Liver (tissue), 9 donors: ENCODE data around the gene MYO10. TPM values are rescaled to one million over a fixed set of nuclear protein-coding genes. Genes with fewer than 3 reads are reported as not detected.

Experiments
- DNase-seq: peaks from one replicate; pipeline ENCODE4 v3.0.0-alpha.2; 2017; ENCODE audit warnings: low spot score
- H3K27ac ChIP-seq, 2 donors: one replicate each; pipeline ENCODE4 v1.7.0; 2013; ENCODE audit warnings: inconsistent platforms in 2 of 2, low read length in 2 of 2, control low read depth in 1 of 2, low read depth in 1 of 2, mild to moderate bottlenecking in 1 of 2
- H3K27me3 ChIP-seq, 4 donors: one replicate each; pipeline versions ENCODE4 v1.6.1 to v1.7.0; 2013; ENCODE audit warnings: low read length in 3 of 4, inconsistent platforms in 1 of 4, mild to moderate bottlenecking in 1 of 4, moderate library complexity in 1 of 4; ENCODE audit not compliant: control insufficient read depth in 4 of 4, insufficient read depth in 4 of 4
- H3K36me3 ChIP-seq, 4 donors: one replicate each; pipeline versions ENCODE4 v1.6.1 to v1.7.0; 2013; ENCODE audit warnings: low read length in 3 of 4, mild to moderate bottlenecking in 3 of 4, low read depth in 1 of 4, moderate library complexity in 1 of 4; ENCODE audit not compliant: control insufficient read depth in 4 of 4, insufficient read depth in 3 of 4
- H3K4me1 ChIP-seq, 4 donors: one replicate each; pipeline versions ENCODE4 v1.6.1 to v1.7.0; 2013; ENCODE audit warnings: low read length in 3 of 4, mild to moderate bottlenecking in 3 of 4, moderate library complexity in 1 of 4; ENCODE audit not compliant: control insufficient read depth in 4 of 4, insufficient read depth in 4 of 4
- H3K4me3 ChIP-seq, 3 donors: one replicate each; pipeline versions ENCODE4 v1.6.1 to v1.7.0; 2013; ENCODE audit warnings: low read length in 3 of 3, control low read depth in 1 of 3, low read depth in 1 of 3, mild to moderate bottlenecking in 1 of 3
- H3K9ac ChIP-seq, 2 donors: one replicate each; pipeline ENCODE4 v1.7.0; 2013; ENCODE audit warnings: low read length in 2 of 2, mild to moderate bottlenecking in 2 of 2, moderate library complexity in 2 of 2, control low read depth in 1 of 2, low read depth in 1 of 2
- H3K9me3 ChIP-seq, 4 donors: one replicate each; pipeline versions ENCODE4 v1.6.1 to v1.7.0; 2013; ENCODE audit warnings: low read length in 3 of 4; ENCODE audit not compliant: control insufficient read depth in 4 of 4
- ATF3 ChIP-seq: IDR thresholded peaks from 2 replicates; pipeline ENCODE4 v1.6.1; 2016; ENCODE audit warnings: antibody characterized with exemption
- CTCF ChIP-seq: fragments of 150-350 bp; IDR thresholded peaks from 2 replicates; pipeline ENCODE4 v1.5.1; 2017; ENCODE audit warnings: improper control_type of control experiment, low read depth, low read length; ENCODE audit not compliant: missing input control
- EGR1 ChIP-seq, 2 donors: IDR thresholded peaks; 2 replicates each; pipeline ENCODE4 v1.6.1; 2016 to 2018; ENCODE audit warnings: antibody characterized with exemption in 2 of 2, low read depth in 2 of 2
- FOXA1 ChIP-seq: IDR thresholded peaks from 2 replicates; pipeline ENCODE4 v1.6.1; 2016; ENCODE audit warnings: antibody characterized with exemption
- FOXA2 ChIP-seq: IDR thresholded peaks from 2 replicates; pipeline ENCODE4 v1.6.1; 2016; ENCODE audit warnings: antibody characterized with exemption
- GABPA ChIP-seq, 2 donors: IDR thresholded peaks in 1 of 2; conservative IDR thresholded peaks in 1 of 2; 2 replicates each; pipeline ENCODE4 v1.6.1; 2016; ENCODE audit warnings: antibody characterized with exemption in 2 of 2, mild to moderate bottlenecking in 1 of 2, moderate library complexity in 1 of 2
- HNF4A ChIP-seq, 2 donors: conservative IDR thresholded peaks; 2 replicates each; pipeline ENCODE4 v1.6.1; 2016; ENCODE audit warnings: antibody characterized with exemption in 2 of 2, mild to moderate bottlenecking in 2 of 2
- HNF4G ChIP-seq: IDR thresholded peaks from 2 replicates; pipeline ENCODE4 v1.6.1; 2016; ENCODE audit warnings: antibody characterized with exemption
- JUND ChIP-seq, 2 donors: IDR thresholded peaks; 2 replicates each; pipeline ENCODE4 v1.6.1; 2016; ENCODE audit warnings: antibody characterized with exemption in 2 of 2
- MAX ChIP-seq: IDR thresholded peaks from 2 replicates; pipeline ENCODE4 v1.6.1; 2016; ENCODE audit warnings: antibody characterized with exemption
- NR2F2 ChIP-seq: IDR thresholded peaks from 2 replicates; pipeline ENCODE4 v1.6.1; 2016; ENCODE audit warnings: antibody characterized with exemption
- RAD21 ChIP-seq, 2 donors: IDR thresholded peaks; 2 replicates each; pipeline ENCODE4 v1.6.1; 2016; ENCODE audit warnings: antibody characterized with exemption in 2 of 2, mild to moderate bottlenecking in 2 of 2
- REST ChIP-seq: IDR thresholded peaks from 2 replicates; pipeline ENCODE4 v1.6.1; 2016; ENCODE audit warnings: antibody characterized with exemption, mild to moderate bottlenecking
- RXRA ChIP-seq, 2 donors: IDR thresholded peaks; 2 replicates each; pipeline ENCODE4 v1.6.1; 2017 to 2018; ENCODE audit warnings: antibody characterized with exemption in 2 of 2, mild to moderate bottlenecking in 1 of 2
- SP1 ChIP-seq: IDR thresholded peaks from 2 replicates; pipeline ENCODE4 v1.6.1; 2018; ENCODE audit warnings: antibody characterized with exemption, mild to moderate bottlenecking
- TAF1 ChIP-seq: conservative IDR thresholded peaks from 2 replicates; pipeline ENCODE4 v1.6.1; 2016; ENCODE audit warnings: antibody characterized with exemption, mild to moderate bottlenecking
- YY1 ChIP-seq: IDR thresholded peaks from 2 replicates; pipeline ENCODE4 v1.6.1; 2016; ENCODE audit warnings: antibody characterized with exemption, mild to moderate bottlenecking
- ZBTB33 ChIP-seq: IDR thresholded peaks from 2 replicates; pipeline ENCODE4 v1.6.1; 2016; ENCODE audit warnings: antibody characterized with exemption
- WGBS: extraction: QIAGEN DNeasy Blood & Tissue Kit; methylation state at CpG from one replicate; pipeline ENCODE4 v1.1.7; 2013; 5-methylcytosine and 5-hydroxymethylcytosine counted together
- polyA plus RNA-seq, 2 donors: library from polyadenylated mRNA; stranded (reverse) in 1 of 2; unstranded in 1 of 2; fragments of 200-250 nt in 1 of 2; fragments of >200 nt in 1 of 2; fragmentation: Nextera tagmentation in 1 of 2; extraction: Ambion mirVana in 1 of 2; gene quantifications; one replicate each; pipeline versions ENCODE4 v1.2.1 to v1.2.3, GENCODE V29; 2013 to 2015
- total RNA-seq, 2 donors: library from RNA; depleted of rRNA; stranded (reverse); fragments of >200 nt; gene quantifications; one replicate each; pipeline ENCODE4 v1.2.3, GENCODE V29; 2014
- donor health status: healthy.
- donor health status: healthy.
- donor health status: healthy.
- donor health status: healthy.
- donor health status: healthy.

Gene MYO10
- total and polyA plus RNA-seq, 4 donors = 4.3 to 15.3 (median 7.1) TPM

- DNase-seq = no peak
- Histone ChIP-seq H3K9ac (no peak overlapping the region), H3K4me1 (peaks cover 0 to 13% (median 7%) of the 10 kb centered on the region in 4 donors), H3K36me3 (no peaks in the 10 kb centered on the region), H3K9me3 (no peaks in the 10 kb centered on the region), H3K4me3 (no peak overlapping the region), H3K27me3 (no peaks in the 10 kb centered on the region), H3K27ac (no peak overlapping the region)
- TF ChIP-seq HNF4A (conservative IDR thresholded peaks at IDR 0.05) (no peak), JUND (IDR thresholded peaks at IDR 0.05) (no peak), HNF4G (no peak), REST (no peak), NR2F2 (no peak), TAF1 (no peak), RAD21 (IDR thresholded peaks at IDR 0.05) (no peak)
- 73% methylated on average over 3 of the region's 3 CpGs for WGBS
These were observed 270.5 kb downstream of the MYO10 start for GRCh38 chr5:16665601-16666000.

GRCh38 chr5:16664368-16664767 is 271.7 kb downstream of the MYO10 start:
- H3K27me3 ChIP-seq = no peaks in the 10 kb centered on the region
- no peaks in the 10 kb centered on the region for H3K9me3 ChIP-seq
- WGBS = 93% methylated on average over 5 of the region's 5 CpGs
- TF ChIP-seq CTCF (no peak), RAD21 (IDR thresholded peaks at IDR 0.05) (no peak), MAX (no peak), JUND (IDR thresholded peaks at IDR 0.05) (no peak), HNF4G (no peak), TAF1 (no peak), RXRA (IDR thresholded peaks at IDR 0.05) (no peak), EGR1 (IDR thresholded peaks at IDR 0.05; ENCODE audit: low read depth in 2 of 2) (no peak), ZBTB33 (no peak), SP1 (no peak), YY1 (no peak), REST (no peak), FOXA1 (no peak), GABPA (IDR thresholded peaks at IDR 0.05 in 1 of 2, conservative IDR thresholded peaks at IDR 0.05 in 1 of 2) (no peak), HNF4A (conservative IDR thresholded peaks at IDR 0.05) (no peak), FOXA2 (no peak), NR2F2 (no peak), ATF3 (no peak)
- no peak for DNase-seq
- H3K36me3 ChIP-seq = no peaks in the 10 kb centered on the region
- peaks cover 0 to 13% (median 7%) of the 10 kb centered on the region in 4 donors for H3K4me1 ChIP-seq
- no peak overlapping the region for H3K4me3 ChIP-seq
- H3K9ac ChIP-seq = no peak overlapping the region
- H3K27ac ChIP-seq = no peak overlapping the region
